Stimulated activated CD4-positive, alpha-beta T cell treated with anti-CD3 and anti-CD28 coated beads, Interleukin-4, amount 100 ng/mL, for 48 hours (primary cell): Measurements from ENCODE around the gene NDUFAF8.
A peak's percentile ranks its signal among the peaks of the same experiment; 100 is the strongest.

Experiments
- DNase-seq, 2 donors: peaks; one replicate each; pipeline ENCODE4 v3.0.0-alpha.2; 2020; ENCODE audit warnings: low read depth in 2 of 2

Gene NDUFAF8

GRCh38 chr17:81273698-81274470, 34.8 kb downstream of the NDUFAF8 start:
- no peak for DNase-seq

GRCh38 chr17:81274471-81274855, 35.3 kb downstream of the NDUFAF8 start:
- DNase-seq: no peak

- DNase-seq: no peak
These were observed 37.7 kb downstream of the NDUFAF8 start for GRCh38 chr17:81276781-81277180.

- no peak for DNase-seq
These were observed 38.3 kb downstream of the NDUFAF8 start for GRCh38 chr17:81277421-81277820.

- DNase-seq: no peak
These were observed 39.0 kb downstream of the NDUFAF8 start for GRCh38 chr17:81277946-81278693.

- DNase-seq: no peak
These were observed 39.7 kb downstream of the NDUFAF8 start for GRCh38 chr17:81278831-81279230.

GRCh38 chr17:81279278-81280275, 40.5 kb downstream of the NDUFAF8 start:
- no peak for DNase-seq

- no peak for DNase-seq
These were observed 41.5 kb downstream of the NDUFAF8 start for GRCh38 chr17:81280571-81280970.

- no peak for DNase-seq
These were observed 43.0 kb downstream of the NDUFAF8 start for GRCh38 chr17:81282141-81282540.

GRCh38 chr17:81282876-81283275, 43.8 kb downstream of the NDUFAF8 start:
- no peak for DNase-seq

- peak; percentile 54 to 57 for DNase-seq
These were observed 46.2 kb downstream of the NDUFAF8 start for GRCh38 chr17:81285179-81285878.

- no peak for DNase-seq
These were observed 46.8 kb downstream of the NDUFAF8 start for GRCh38 chr17:81285894-81286293.

- no peak for DNase-seq
These were observed 47.5 kb downstream of the NDUFAF8 start for GRCh38 chr17:81286491-81287145.

GRCh38 chr17:81287152-81287551, 48.0 kb downstream of the NDUFAF8 start:
- DNase-seq: no peak

GRCh38 chr17:81287741-81288430, 48.8 kb downstream of the NDUFAF8 start:
- no peak for DNase-seq

- no peak for DNase-seq
These were observed 49.6 kb downstream of the NDUFAF8 start for GRCh38 chr17:81288715-81289114.

GRCh38 chr17:81289627-81290026, 50.5 kb downstream of the NDUFAF8 start:
- DNase-seq: no peak

- no peak for DNase-seq
These were observed 51.1 kb downstream of the NDUFAF8 start for GRCh38 chr17:81290230-81290629.
